ENCODE results near the gene EPB41L2.

DNA sequence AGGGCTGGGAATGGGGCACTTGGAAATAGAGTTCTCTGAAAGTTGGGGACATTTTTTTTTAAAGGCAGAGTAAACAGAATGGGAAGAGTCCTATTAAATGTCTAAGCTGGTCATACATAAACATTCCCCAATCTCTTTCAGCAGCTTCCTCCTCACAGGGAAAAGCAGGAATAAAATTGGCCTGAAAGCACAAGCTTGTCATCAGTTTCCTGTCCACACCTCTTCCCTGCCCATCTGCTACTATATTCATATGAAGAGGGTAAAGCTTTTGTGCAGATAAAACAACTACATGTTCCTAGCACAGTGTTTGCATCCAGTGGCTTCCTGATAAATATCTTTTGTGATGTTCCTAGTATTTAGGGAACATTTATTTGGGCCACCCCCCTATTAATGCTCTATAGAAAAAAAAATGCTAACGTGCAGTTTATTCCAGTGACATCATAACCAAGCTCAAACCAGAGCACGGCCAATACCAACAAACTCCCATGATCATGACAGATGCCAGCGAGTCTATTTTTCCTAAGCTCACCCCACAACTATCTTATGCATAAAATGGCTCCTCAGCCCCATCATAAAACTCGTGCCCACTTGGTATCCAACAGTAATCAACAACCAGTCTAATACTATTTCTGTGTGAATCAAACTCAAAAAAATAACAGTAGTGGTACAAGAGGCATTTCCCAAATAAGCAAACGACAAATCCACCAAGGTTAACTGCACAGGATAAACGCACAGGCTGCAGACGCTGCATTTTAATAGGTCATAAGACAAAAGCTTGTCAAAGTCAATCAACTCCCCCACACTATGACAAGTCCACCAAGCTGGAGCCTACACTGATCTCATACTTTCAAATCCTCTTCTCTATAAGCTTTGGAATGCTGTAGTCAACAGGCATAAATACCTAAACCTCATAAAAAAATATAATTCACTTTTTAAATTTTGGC, 95.3 kb downstream of the EPB41L2 start:
- TF ChIP-seq, protein P1, sequence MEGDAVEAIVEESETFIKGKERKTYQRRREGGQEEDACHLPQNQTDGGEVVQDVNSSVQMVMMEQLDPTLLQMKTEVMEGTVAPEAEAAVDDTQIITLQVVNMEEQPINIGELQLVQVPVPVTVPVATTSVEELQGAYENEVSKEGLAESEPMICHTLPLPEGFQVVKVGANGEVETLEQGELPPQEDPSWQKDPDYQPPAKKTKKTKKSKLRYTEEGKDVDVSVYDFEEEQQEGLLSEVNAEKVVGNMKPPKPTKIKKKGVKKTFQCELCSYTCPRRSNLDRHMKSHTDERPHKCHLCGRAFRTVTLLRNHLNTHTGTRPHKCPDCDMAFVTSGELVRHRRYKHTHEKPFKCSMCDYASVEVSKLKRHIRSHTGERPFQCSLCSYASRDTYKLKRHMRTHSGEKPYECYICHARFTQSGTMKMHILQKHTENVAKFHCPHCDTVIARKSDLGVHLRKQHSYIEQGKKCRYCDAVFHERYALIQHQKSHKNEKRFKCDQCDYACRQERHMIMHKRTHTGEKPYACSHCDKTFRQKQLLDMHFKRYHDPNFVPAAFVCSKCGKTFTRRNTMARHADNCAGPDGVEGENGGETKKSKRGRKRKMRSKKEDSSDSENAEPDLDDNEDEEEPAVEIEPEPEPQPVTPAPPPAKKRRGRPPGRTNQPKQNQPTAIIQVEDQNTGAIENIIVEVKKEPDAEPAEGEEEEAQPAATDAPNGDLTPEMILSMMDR (IDR thresholded peaks at IDR 0.05) = no peak
- no peak for TF ChIP-seq EP300 (IDR thresholded peaks at IDR 0.05; ENCODE audit: low read depth)
